Lung (tissue), 12 donors: ENCODE results near the gene SEPTIN5. TPM values are rescaled to one million over a fixed set of nuclear protein-coding genes. Genes with fewer than 3 reads are reported as not detected.
A peak's percentile ranks its signal among the peaks of the same experiment; 100 is the strongest.

Experiments
- ATAC-seq: fragments of 200-7000 bp; cut with Tn5 transposase; one replicate; pipeline ENCODE4 v1.9.1; 2020; ENCODE audit warnings: moderate number of reproducible peaks; ENCODE audit not compliant: insufficient read depth, low FRiP score
- DNase-seq, 3 donors: peaks; one replicate each; pipeline ENCODE4 v3.0.0-alpha.2; 2013 to 2017
- H3K27ac ChIP-seq, 2 donors: one replicate each; pipeline ENCODE4 v1.5.1; 2013; ENCODE audit warnings: mild to moderate bottlenecking in 2 of 2, moderate library complexity in 2 of 2, control low read depth in 1 of 2, inconsistent platforms in 1 of 2, low read depth in 1 of 2, low read length in 1 of 2
- H3K27me3 ChIP-seq, 3 donors: one replicate each; pipeline ENCODE4 v1.5.1; 2013; ENCODE audit warnings: low read length in 2 of 3; ENCODE audit not compliant: control insufficient read depth in 3 of 3, insufficient read depth in 3 of 3
- H3K36me3 ChIP-seq, 4 donors: one replicate each; pipeline ENCODE4 v1.5.1; 2013; ENCODE audit warnings: low read length in 4 of 4, mild to moderate bottlenecking in 1 of 4, moderate library complexity in 1 of 4; ENCODE audit not compliant: control insufficient read depth in 4 of 4, insufficient read depth in 4 of 4
- H3K4me1 ChIP-seq, 5 donors: one replicate each; pipeline ENCODE4 v1.5.1; 2013; ENCODE audit warnings: low read length in 5 of 5, mild to moderate bottlenecking in 2 of 5, moderate library complexity in 1 of 5; ENCODE audit not compliant: control insufficient read depth in 5 of 5, insufficient read depth in 5 of 5
- H3K4me3 ChIP-seq: one replicate; pipeline ENCODE4 v1.5.1; 2013; ENCODE audit warnings: mild to moderate bottlenecking, control low read depth, moderate library complexity
- H3K9ac ChIP-seq, 2 donors: one replicate each; pipeline ENCODE4 v1.5.1; 2013; ENCODE audit warnings: low read length in 2 of 2, control low read depth in 1 of 2; ENCODE audit not compliant: insufficient read depth in 1 of 2
- H3K9me3 ChIP-seq, 4 donors: one replicate each; pipeline ENCODE4 v1.5.1; 2013; ENCODE audit warnings: low read length in 3 of 4, mild to moderate bottlenecking in 1 of 4, moderate library complexity in 1 of 4; ENCODE audit not compliant: control insufficient read depth in 4 of 4, insufficient read depth in 3 of 4
- CTCF ChIP-seq: IDR thresholded peaks from 2 replicates; pipeline ENCODE4 v1.5.1; 2012; ENCODE audit warnings: mild to moderate bottlenecking; ENCODE audit errors: control extremely low read depth, extremely low read depth
- WGBS, 2 donors: extraction: QIAGEN DNeasy Blood & Tissue Kit; methylation state at CpG; one replicate each; pipeline ENCODE4 v1.1.7; 2013; 5-methylcytosine and 5-hydroxymethylcytosine counted together
- polyA plus RNA-seq, 2 donors: library from polyadenylated mRNA; stranded (reverse); fragments of 200-250 nt; gene quantifications; one replicate each; pipeline ENCODE4 v1.2.1, GENCODE V29; 2013
- total RNA-seq, 2 donors: library from RNA; depleted of rRNA in 1 of 2; stranded (reverse); fragments of >200 nt in 1 of 2; gene quantifications; one replicate each; pipeline ENCODE4 v1.2.1, GENCODE V29; 2014 to 2021
- donor health status: control.
- donor health status: control.
- donor health status: Bipolar disorder and iron deficiency.
- donor health status: healthy.
- donor health status: DM: yes; HTN: yes; CAD: no.

SEPTIN5 gene
- total and polyA plus RNA-seq, 4 donors, result 10.4 to 32.5 (median 14.2) TPM

- no peak for ATAC-seq
- TF ChIP-seq CTCF, result no peak
- H3K4me1 ChIP-seq, result peaks cover 0 to under 1% (median 0%) of the 10 kb centered on the region in 5 donors
- no peaks in the 10 kb centered on the region for H3K27me3 ChIP-seq
- peaks cover 0 to 2% (median 0%) of the 10 kb centered on the region in 4 donors for H3K9me3 ChIP-seq
- no peak overlapping the region for H3K4me3 ChIP-seq
- no peak for DNase-seq
- no peaks in the 10 kb centered on the region for H3K36me3 ChIP-seq
- no peak overlapping the region for H3K27ac ChIP-seq
- H3K9ac ChIP-seq, result no peak overlapping the region
- WGBS, 2 donors, result 81 to 91% methylated on average over 4 of the region's 4 CpGs
These were observed 40.6 kb upstream of the SEPTIN5 start for GRCh38 chr22:19673660-19674059.

- no peak overlapping the region for H3K27ac ChIP-seq
- WGBS, 2 donors, result 78 to 79% methylated on average over 11 of the region's 11 CpGs
- ATAC-seq (no peak), DNase-seq (peak; percentile 25 to 69 (median 47))
- H3K9me3 ChIP-seq, result peaks cover 0 to 2% (median 0%) of the 10 kb centered on the region in 4 donors
- TF ChIP-seq CTCF, result no peak
- no peaks in the 10 kb centered on the region for H3K27me3 ChIP-seq
- H3K9ac ChIP-seq, result no peak overlapping the region
- no peak overlapping the region for H3K4me3 ChIP-seq
- peaks cover 0 to 7% (median 0%) of the 10 kb centered on the region in 5 donors for H3K4me1 ChIP-seq
- H3K36me3 ChIP-seq, result no peaks in the 10 kb centered on the region
These were observed 40.0 kb upstream of the SEPTIN5 start for GRCh38 chr22:19674129-19674928.

- 84 to 86% methylated on average over 10 of the region's 10 CpGs for WGBS, 2 donors
- Histone ChIP-seq H3K9me3 (peaks cover 0 to 2% (median 0%) of the 10 kb centered on the region in 4 donors), H3K4me3 (no peak overlapping the region), H3K36me3 (no peaks in the 10 kb centered on the region), H3K27me3 (no peaks in the 10 kb centered on the region), H3K9ac (no peak overlapping the region), H3K4me1 (peaks cover 0 to 11% (median 0%) of the 10 kb centered on the region in 5 donors), H3K27ac (no peak overlapping the region)
- DNase-seq (no peak), ATAC-seq (no peak)
- TF ChIP-seq CTCF, result no peak
These were observed 39.4 kb upstream of the SEPTIN5 start for GRCh38 chr22:19674929-19675253.
